ENCODE measurements around the gene MFN2. TPM values are rescaled to one million over a fixed set of nuclear protein-coding genes. Genes with fewer than 3 reads are reported as not detected.

Gene MFN2
- total and polyA plus RNA-seq, 4 donors: 26.7 to 70.8 (median 39.9) TPM

DNA sequence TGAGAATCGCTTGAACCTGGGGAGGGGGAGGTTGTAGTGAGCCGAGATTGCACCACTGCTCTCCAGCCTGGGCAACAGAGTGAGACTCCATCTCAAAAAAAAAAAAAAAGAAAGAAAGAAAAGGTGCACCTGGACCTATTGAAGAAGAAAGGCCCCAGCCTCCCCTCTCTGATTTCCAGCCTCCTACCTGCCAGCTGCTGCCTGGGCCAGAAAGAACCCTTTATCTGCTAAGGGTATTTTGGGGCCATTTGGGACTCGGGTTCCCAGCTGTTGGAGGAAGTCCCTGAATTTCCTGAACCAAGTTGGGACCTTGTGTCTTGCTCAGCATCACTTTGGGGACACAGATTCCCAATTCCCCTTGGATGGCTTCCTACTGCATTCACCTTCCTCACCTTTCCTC, 79.0 kb downstream of the MFN2 start:
- ATAC-seq (ENCODE audit: insufficient read depth, low FRiP score) (no peak), DNase-seq (no peak)
- no peak overlapping the region for H3K9ac ChIP-seq (ENCODE audit: insufficient read depth in 1 of 2, low read length in 2 of 2)
- no peak overlapping the region for H3K27ac ChIP-seq (ENCODE audit: low read depth in 1 of 2, low read length in 1 of 2)
- no peak overlapping the region for H3K4me3 ChIP-seq
- H3K27me3 ChIP-seq (ENCODE audit: control insufficient read depth in 3 of 3, insufficient read depth in 3 of 3, low read length in 2 of 3): peaks cover 0 to 33% (median 21%) of the 10 kb centered on the region in 3 donors
- TF ChIP-seq, protein P1, sequence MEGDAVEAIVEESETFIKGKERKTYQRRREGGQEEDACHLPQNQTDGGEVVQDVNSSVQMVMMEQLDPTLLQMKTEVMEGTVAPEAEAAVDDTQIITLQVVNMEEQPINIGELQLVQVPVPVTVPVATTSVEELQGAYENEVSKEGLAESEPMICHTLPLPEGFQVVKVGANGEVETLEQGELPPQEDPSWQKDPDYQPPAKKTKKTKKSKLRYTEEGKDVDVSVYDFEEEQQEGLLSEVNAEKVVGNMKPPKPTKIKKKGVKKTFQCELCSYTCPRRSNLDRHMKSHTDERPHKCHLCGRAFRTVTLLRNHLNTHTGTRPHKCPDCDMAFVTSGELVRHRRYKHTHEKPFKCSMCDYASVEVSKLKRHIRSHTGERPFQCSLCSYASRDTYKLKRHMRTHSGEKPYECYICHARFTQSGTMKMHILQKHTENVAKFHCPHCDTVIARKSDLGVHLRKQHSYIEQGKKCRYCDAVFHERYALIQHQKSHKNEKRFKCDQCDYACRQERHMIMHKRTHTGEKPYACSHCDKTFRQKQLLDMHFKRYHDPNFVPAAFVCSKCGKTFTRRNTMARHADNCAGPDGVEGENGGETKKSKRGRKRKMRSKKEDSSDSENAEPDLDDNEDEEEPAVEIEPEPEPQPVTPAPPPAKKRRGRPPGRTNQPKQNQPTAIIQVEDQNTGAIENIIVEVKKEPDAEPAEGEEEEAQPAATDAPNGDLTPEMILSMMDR (IDR thresholded peaks at IDR 0.05; ENCODE audit: control extremely low read depth, extremely low read depth): no peak
- WGBS, 2 donors: 78 to 85% methylated on average over 3 of the region's 3 CpGs
- H3K36me3 ChIP-seq (ENCODE audit: control insufficient read depth in 4 of 4, insufficient read depth in 4 of 4, low read length in 4 of 4): no peaks in the 10 kb centered on the region
- H3K9me3 ChIP-seq (ENCODE audit: control insufficient read depth in 4 of 4, insufficient read depth in 3 of 4, low read length in 3 of 4): peaks cover 0 to 7% (median 0%) of the 10 kb centered on the region in 4 donors
- H3K4me1 ChIP-seq (ENCODE audit: control insufficient read depth in 5 of 5, insufficient read depth in 5 of 5, low read length in 5 of 5): peaks cover 0 to 8% (median 0%) of the 10 kb centered on the region in 5 donors

DNA sequence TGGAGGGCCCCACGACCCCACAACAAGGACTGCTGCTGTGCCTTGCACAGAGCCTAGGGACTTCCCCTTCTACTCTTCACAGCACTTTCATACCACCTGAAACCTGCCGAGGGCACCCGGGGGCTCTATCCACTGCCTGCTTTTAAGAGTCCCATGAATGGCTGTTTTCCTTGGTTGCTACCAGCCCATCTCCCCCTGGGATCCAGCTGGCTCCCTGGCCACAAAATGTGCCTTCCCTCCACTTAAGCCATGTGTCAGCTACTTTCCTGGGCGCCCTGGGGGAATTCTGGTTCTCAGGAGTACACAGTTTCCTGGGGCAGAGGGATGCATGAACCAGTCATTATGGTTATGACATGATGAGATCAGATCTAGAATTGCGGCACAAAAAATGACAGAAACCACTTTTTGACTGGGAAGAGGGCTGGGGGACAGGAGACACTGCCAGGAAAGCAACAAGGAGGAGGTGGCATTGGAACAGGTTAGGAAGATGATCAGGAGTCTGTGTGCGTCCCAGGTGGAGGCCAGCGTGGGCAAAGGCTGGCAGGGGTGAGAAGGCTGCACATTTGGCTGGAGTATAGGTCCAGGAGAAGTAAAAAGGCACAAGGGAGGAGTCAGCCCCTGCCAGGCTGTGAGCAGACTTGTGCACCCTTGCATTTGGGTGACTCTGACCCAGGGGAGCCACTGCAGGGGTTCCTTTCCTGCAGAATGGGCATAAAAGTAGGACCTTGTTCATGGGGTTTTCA, 79.6 kb downstream of the MFN2 start:
- DNase-seq: no peak
- no peak overlapping the region for H3K9ac ChIP-seq (ENCODE audit: insufficient read depth in 1 of 2, low read length in 2 of 2)
- H3K27me3 ChIP-seq (ENCODE audit: control insufficient read depth in 3 of 3, insufficient read depth in 3 of 3, low read length in 2 of 3): peaks cover 3 to 40% (median 27%) of the 10 kb centered on the region in 3 donors
- 58 to 70% methylated on average over 7 of the region's 7 CpGs for WGBS, 2 donors
- no peak overlapping the region for H3K4me3 ChIP-seq
- no peak for ATAC-seq (ENCODE audit: insufficient read depth, low FRiP score)
- H3K4me1 ChIP-seq (ENCODE audit: control insufficient read depth in 5 of 5, insufficient read depth in 5 of 5, low read length in 5 of 5): peaks cover 0 to 8% (median 0%) of the 10 kb centered on the region in 5 donors
- H3K36me3 ChIP-seq (ENCODE audit: control insufficient read depth in 4 of 4, insufficient read depth in 4 of 4, low read length in 4 of 4): no peaks in the 10 kb centered on the region
- H3K27ac ChIP-seq (ENCODE audit: low read depth in 1 of 2, low read length in 1 of 2): no peak overlapping the region
- TF ChIP-seq, protein P1 (IDR thresholded peaks at IDR 0.05; ENCODE audit: control extremely low read depth, extremely low read depth): no peak
- H3K9me3 ChIP-seq (ENCODE audit: control insufficient read depth in 4 of 4, insufficient read depth in 3 of 4, low read length in 3 of 4): peaks cover 0 to 9% (median 0%) of the 10 kb centered on the region in 4 donors

DNA sequence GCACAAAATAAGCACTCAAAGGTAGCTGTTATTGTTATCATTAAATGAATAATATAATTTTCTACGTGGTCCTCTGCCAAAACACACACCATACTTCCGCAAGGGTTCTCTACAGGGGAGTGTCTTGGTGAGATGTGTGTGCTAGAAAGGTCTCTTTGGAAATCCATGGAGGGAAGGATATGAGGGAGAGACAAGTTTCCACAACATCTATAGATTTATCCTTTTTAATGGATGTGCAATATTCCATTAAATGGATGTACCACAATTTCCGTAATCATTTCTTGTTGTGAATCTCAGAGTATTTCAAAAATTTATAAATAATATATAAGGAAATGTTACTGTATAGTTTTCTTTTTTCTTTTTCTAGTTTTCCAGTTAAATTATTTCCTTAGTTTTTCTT, 80.3 kb downstream of the MFN2 start:
- Histone ChIP-seq H3K36me3 (ENCODE audit: control insufficient read depth in 4 of 4, insufficient read depth in 4 of 4, low read length in 4 of 4) (no peaks in the 10 kb centered on the region), H3K9me3 (ENCODE audit: control insufficient read depth in 4 of 4, insufficient read depth in 3 of 4, low read length in 3 of 4) (peaks cover 0 to 9% (median 0%) of the 10 kb centered on the region in 4 donors), H3K4me1 (ENCODE audit: control insufficient read depth in 5 of 5, insufficient read depth in 5 of 5, low read length in 5 of 5) (peaks cover 0 to 8% (median 0%) of the 10 kb centered on the region in 5 donors), H3K4me3 (no peak overlapping the region), H3K27me3 (ENCODE audit: control insufficient read depth in 3 of 3, insufficient read depth in 3 of 3, low read length in 2 of 3) (peaks cover 3 to 43% (median 29%) of the 10 kb centered on the region in 3 donors), H3K9ac (ENCODE audit: insufficient read depth in 1 of 2, low read length in 2 of 2) (no peak overlapping the region), H3K27ac (ENCODE audit: low read depth in 1 of 2, low read length in 1 of 2) (no peak overlapping the region)
- TF ChIP-seq, protein P1 (IDR thresholded peaks at IDR 0.05; ENCODE audit: control extremely low read depth, extremely low read depth): no peak
- whole genome bisulfite sequencing, 2 donors: 92 to 97% methylated on average over 3 of the region's 3 CpGs
- no peak for DNase-seq
- no peak for ATAC-seq (ENCODE audit: insufficient read depth, low FRiP score)

Small RNAs within 50 kb of the gene (small RNA-seq; reads per million reads assigned to genes)
- gene AL096840.1 (ENCODE audit: low replicate concordance) (not detected), gene MIR6729 (ENCODE audit: low replicate concordance) (not detected), gene RF00019 (ENCODE audit: low replicate concordance) (not detected), gene RN7SL649P (ENCODE audit: low replicate concordance) (not detected)

Other genes with a start within 250 kb of the MFN2 start
- 10 to 100 TPM; 37.0 to 93.9 TPM for gene AGTRAP, start 244.3 kb upstream of the MFN2 start, total RNA-seq
- gene AGTRAP, start 244.3 kb upstream of the MFN2 start, polyA plus RNA-seq: 100 to 1,000 TPM in 1 of 2 donors, 10 to 100 TPM in 1; 72.7 to 266 TPM
- gene C1orf167, start 218.3 kb upstream of the MFN2 start, total RNA-seq: 1 to 10 TPM in 1 of 2 donors, under 1 TPM in 1; 0.91 to 7.2 TPM
- 10 to 100 TPM; 11.0 to 11.3 TPM for gene C1orf167, start 218.3 kb upstream of the MFN2 start, polyA plus RNA-seq
- 10 to 100 TPM; 34.0 to 61.4 TPM for gene MTHFR, start 174.5 kb upstream of the MFN2 start, total RNA-seq
- 10 to 100 TPM; 20.6 to 26.1 TPM for gene MTHFR, start 174.5 kb upstream of the MFN2 start, polyA plus RNA-seq
- gene CLCN6, start 174.3 kb upstream of the MFN2 start, total RNA-seq: 10 to 100 TPM; 16.7 to 35.7 TPM
- 10 to 100 TPM; 17.9 to 18.2 TPM for gene CLCN6, start 174.3 kb upstream of the MFN2 start, polyA plus RNA-seq
- 10 to 100 TPM in 1 of 2 donors, not detected in 1; 19.8 TPM for gene NPPA, start 132.7 kb upstream of the MFN2 start, total RNA-seq
- gene NPPA, start 132.7 kb upstream of the MFN2 start, polyA plus RNA-seq: 1 to 10 TPM in 1 of 2 donors, under 1 TPM in 1; 0.81 to 6.7 TPM
- gene NPPB, start 121.5 kb upstream of the MFN2 start, total RNA-seq: 1 to 10 TPM in 1 of 2 donors, not detected in 1; 3.6 TPM
- gene NPPB, start 121.5 kb upstream of the MFN2 start, polyA plus RNA-seq: 1 to 10 TPM in 1 of 2 donors, under 1 TPM in 1; 0.45 to 1.1 TPM
- gene KIAA2013, start 54.0 kb upstream of the MFN2 start, total RNA-seq: 10 to 100 TPM; 28.1 to 54.5 TPM
- 10 to 100 TPM; 34.0 to 48.3 TPM for gene KIAA2013, start 54.0 kb upstream of the MFN2 start, polyA plus RNA-seq
- gene PLOD1, start 45.7 kb upstream of the MFN2 start, total RNA-seq: 10 to 100 TPM; 68.8 to 89.5 TPM
- gene PLOD1, start 45.7 kb upstream of the MFN2 start, polyA plus RNA-seq: 100 to 1,000 TPM in 1 of 2 donors, 10 to 100 TPM in 1; 33.5 to 112 TPM
- gene MIIP, start 39.1 kb downstream of the MFN2 start, total RNA-seq: 10 to 100 TPM; 16.1 to 45.8 TPM
- gene MIIP, start 39.1 kb downstream of the MFN2 start, polyA plus RNA-seq: 10 to 100 TPM; 33.1 to 58.0 TPM
- 1 to 10 TPM; 1.6 to 1.9 TPM for gene TNFRSF8, start 82.9 kb downstream of the MFN2 start, total RNA-seq
- 1 to 10 TPM; 2.2 to 5.3 TPM for gene TNFRSF8, start 82.9 kb downstream of the MFN2 start, polyA plus RNA-seq
- gene TNFRSF1B, start 186.5 kb downstream of the MFN2 start, total RNA-seq: 10 to 100 TPM; 52.0 to 79.0 TPM
- gene TNFRSF1B, start 186.5 kb downstream of the MFN2 start, polyA plus RNA-seq: 100 to 1,000 TPM in 1 of 2 donors, 10 to 100 TPM in 1; 15.4 to 246 TPM
- 10 to 100 TPM; 55.3 to 76.0 TPM for gene VPS13D, start 249.6 kb downstream of the MFN2 start, total RNA-seq
- gene VPS13D, start 249.6 kb downstream of the MFN2 start, polyA plus RNA-seq: 10 to 100 TPM; 18.4 to 19.7 TPM